ENCODE results near the gene DOCK2. TPM values are rescaled to one million over a fixed set of nuclear protein-coding genes. Genes with fewer than 3 reads are reported as not detected.

Gene DOCK2
- total RNA-seq, 1 donor from 2014 or later, result 1.1 TPM

- Mint-ChIP-seq H3K4me1 (peaks cover 21% of the 10 kb centered on the region), H3K4me3 (no peak overlapping the region), H3K36me3 (no peaks in the 10 kb centered on the region), H3K27me3 (ENCODE audit: insufficient read depth, low read depth) (peaks cover 5% of the 10 kb centered on the region), H3K27ac (no peak overlapping the region), H3K9me3 (peaks cover 10% of the 10 kb centered on the region)
- H2AFZ ChIP-seq (replicated peaks), result no peak overlapping the region
- no peaks in the 10 kb centered on the region for H3K27me3 ChIP-seq
- no peak for TF ChIP-seq EZH2 (IDR thresholded peaks at IDR 0.05)
- no peak for TF ChIP-seq EZH2phosphoT487 (IDR thresholded peaks at IDR 0.05)
- TF ChIP-seq CTCF (IDR thresholded peaks at IDR 0.05), result no peak
- no peak for DNase-seq (ENCODE audit: low spot score)
- no peaks in the 10 kb centered on the region for H3F3A ChIP-seq (ENCODE audit: low read depth)
- H3K36me3 ChIP-seq, result no peaks in the 10 kb centered on the region
- no peaks in the 10 kb centered on the region for H4K20me1 ChIP-seq (ENCODE audit: low read depth)
- H3K4me3 ChIP-seq, result no peak overlapping the region
- no peaks in the 10 kb centered on the region for H3K4me1 ChIP-seq
- no peak overlapping the region for H3K9ac ChIP-seq
- no peak overlapping the region for H3K27ac ChIP-seq
- no peak overlapping the region for H3K4me2 ChIP-seq
- no peaks in the 10 kb centered on the region for H3K79me2 ChIP-seq (ENCODE audit: low read depth)
- no peaks in the 10 kb centered on the region for H3K9me3 ChIP-seq (ENCODE audit: low read depth)
Measured at GRCh38 chr5:169712428-169712827, 75.4 kb downstream of the DOCK2 start.

- Histone ChIP-seq H3K4me3 (no peak overlapping the region), H3K79me2 (ENCODE audit: low read depth) (no peaks in the 10 kb centered on the region), H3F3A (ENCODE audit: low read depth) (no peaks in the 10 kb centered on the region), H4K20me1 (ENCODE audit: low read depth) (no peaks in the 10 kb centered on the region), H3K27me3 (no peaks in the 10 kb centered on the region), H3K4me1 (no peaks in the 10 kb centered on the region), H3K27ac (no peak overlapping the region), H3K9ac (no peak overlapping the region), H2AFZ (replicated peaks) (no peak overlapping the region), H3K4me2 (no peak overlapping the region), H3K36me3 (no peaks in the 10 kb centered on the region), H3K9me3 (ENCODE audit: low read depth) (no peaks in the 10 kb centered on the region)
- no peaks in the 10 kb centered on the region for H3K36me3 Mint-ChIP-seq
- H3K4me1 Mint-ChIP-seq, result peaks cover 12% of the 10 kb centered on the region
- no peak overlapping the region for H3K4me3 Mint-ChIP-seq
- H3K27me3 Mint-ChIP-seq (ENCODE audit: insufficient read depth, low read depth), result peaks cover 5% of the 10 kb centered on the region
- no peak for TF ChIP-seq EZH2phosphoT487 (IDR thresholded peaks at IDR 0.05)
- no peak for TF ChIP-seq EZH2 (IDR thresholded peaks at IDR 0.05)
- no peak for TF ChIP-seq CTCF (IDR thresholded peaks at IDR 0.05)
- no peak overlapping the region for H3K27ac Mint-ChIP-seq
- DNase-seq (ENCODE audit: low spot score), result no peak
- H3K9me3 Mint-ChIP-seq, result peaks cover 10% of the 10 kb centered on the region
Measured at GRCh38 chr5:169716287-169716686, 79.2 kb downstream of the DOCK2 start.

- no peaks in the 10 kb centered on the region for H3K27me3 ChIP-seq
- H3K4me2 ChIP-seq, result no peak overlapping the region
- Mint-ChIP-seq H3K36me3 (no peaks in the 10 kb centered on the region), H3K4me1 (peaks cover 2% of the 10 kb centered on the region), H3K4me3 (no peak overlapping the region), H3K27me3 (ENCODE audit: insufficient read depth, low read depth) (peaks cover 5% of the 10 kb centered on the region), H3K9me3 (peaks cover 10% of the 10 kb centered on the region), H3K27ac (no peak overlapping the region)
- no peaks in the 10 kb centered on the region for H3K36me3 ChIP-seq
- no peak overlapping the region for H3K4me3 ChIP-seq
- no peaks in the 10 kb centered on the region for H3F3A ChIP-seq (ENCODE audit: low read depth)
- H3K4me1 ChIP-seq, result no peaks in the 10 kb centered on the region
- H3K27ac ChIP-seq, result no peak overlapping the region
- H4K20me1 ChIP-seq (ENCODE audit: low read depth), result no peaks in the 10 kb centered on the region
- H2AFZ ChIP-seq (replicated peaks), result no peak overlapping the region
- TF ChIP-seq EZH2phosphoT487 (IDR thresholded peaks at IDR 0.05), result no peak
- H3K79me2 ChIP-seq (ENCODE audit: low read depth), result no peaks in the 10 kb centered on the region
- no peak for DNase-seq (ENCODE audit: low spot score)
- no peaks in the 10 kb centered on the region for H3K9me3 ChIP-seq (ENCODE audit: low read depth)
- no peak overlapping the region for H3K9ac ChIP-seq
Measured at GRCh38 chr5:169717288-169717687, 80.2 kb downstream of the DOCK2 start.

GRCh38 chr5:169719360-169720314, 82.6 kb downstream of the DOCK2 start:
- Histone ChIP-seq H3K4me2 (no peak overlapping the region), H3K9ac (no peak overlapping the region), H3K9me3 (ENCODE audit: low read depth) (no peaks in the 10 kb centered on the region), H3F3A (ENCODE audit: low read depth) (no peaks in the 10 kb centered on the region), H4K20me1 (ENCODE audit: low read depth) (no peaks in the 10 kb centered on the region), H3K27ac (no peak overlapping the region), H3K36me3 (no peaks in the 10 kb centered on the region), H2AFZ (replicated peaks) (no peak overlapping the region), H3K4me3 (no peak overlapping the region), H3K79me2 (ENCODE audit: low read depth) (no peaks in the 10 kb centered on the region), H3K4me1 (no peaks in the 10 kb centered on the region), H3K27me3 (no peaks in the 10 kb centered on the region)
- Mint-ChIP-seq H3K27ac (no peak overlapping the region), H3K4me1 (peaks cover 5% of the 10 kb centered on the region), H3K9me3 (no peaks in the 10 kb centered on the region), H3K4me3 (no peak overlapping the region), H3K27me3 (ENCODE audit: insufficient read depth, low read depth) (peaks cover 3% of the 10 kb centered on the region), H3K36me3 (no peaks in the 10 kb centered on the region)
- no peak for DNase-seq (ENCODE audit: low spot score)
- TF ChIP-seq CTCF (IDR thresholded peaks at IDR 0.05) (no peak), EZH2phosphoT487 (IDR thresholded peaks at IDR 0.05) (no peak), EZH2 (IDR thresholded peaks at IDR 0.05) (no peak)

Data from neural progenitor cell (in vitro differentiated cells).